HCT116 (cell line): ENCODE data around the gene SP140L.

Experiments
- CBX3 ChIP-seq: IDR thresholded peaks from 2 replicates; pipeline ENCODE4 v1.6.1; 2012; ENCODE audit warnings: low read depth
- EZH2 ChIP-seq: fragments of 200-600 bp; sonication (generic); IDR thresholded peaks from 2 replicates; pipeline ENCODE4 v1.6.1; 2017; ENCODE audit warnings: antibody characterized with exemption, mixed run types
- POLR2A ChIP-seq: IDR thresholded peaks from 2 replicates; pipeline ENCODE4 v1.7.0; 2011; ENCODE audit warnings: borderline replicate concordance; ENCODE audit not compliant: insufficient read depth, insufficient read length; ENCODE audit errors: extremely low read depth
- SIN3A ChIP-seq: IDR thresholded peaks from 2 replicates; pipeline ENCODE4 v1.6.1; 2012; ENCODE audit warnings: low read depth
- YY1 ChIP-seq: IDR thresholded peaks from 2 replicates; pipeline ENCODE4 v1.6.1; 2011; ENCODE audit warnings: low read length, low read depth, moderate library complexity, mild to moderate bottlenecking; ENCODE audit not compliant: insufficient replicate concordance; ENCODE audit errors: extremely low read depth
- ZNF274 ChIP-seq: fragments of 200-500 bp; sonication (Bioruptor generic); IDR thresholded peaks from 2 replicates; pipeline ENCODE4 v1.6.1; 2014; ENCODE audit warnings: mild to moderate bottlenecking, low read depth, low read length, inconsistent platforms
- TF ChIP-seq, protein P1 (sequence below), 3 experiments: fragments of 200-600 bp in 1 of 3; sonication (generic) in 1 of 3; IDR thresholded peaks in 2 of 3; conservative IDR thresholded peaks in 1 of 3; 2 replicates each; pipeline ENCODE4 v1.5.1; 2012 to 2017; ENCODE audit warnings: low read depth in 2 of 3, low read length in 2 of 3, antibody characterized with exemption in 1 of 3, borderline replicate concordance in 1 of 3, control low read depth in 1 of 3, mild to moderate bottlenecking in 1 of 3, mixed read lengths in 1 of 3, mixed run types in 1 of 3, moderate library complexity in 1 of 3; ENCODE audit not compliant: insufficient read depth in 1 of 3

DNA sequence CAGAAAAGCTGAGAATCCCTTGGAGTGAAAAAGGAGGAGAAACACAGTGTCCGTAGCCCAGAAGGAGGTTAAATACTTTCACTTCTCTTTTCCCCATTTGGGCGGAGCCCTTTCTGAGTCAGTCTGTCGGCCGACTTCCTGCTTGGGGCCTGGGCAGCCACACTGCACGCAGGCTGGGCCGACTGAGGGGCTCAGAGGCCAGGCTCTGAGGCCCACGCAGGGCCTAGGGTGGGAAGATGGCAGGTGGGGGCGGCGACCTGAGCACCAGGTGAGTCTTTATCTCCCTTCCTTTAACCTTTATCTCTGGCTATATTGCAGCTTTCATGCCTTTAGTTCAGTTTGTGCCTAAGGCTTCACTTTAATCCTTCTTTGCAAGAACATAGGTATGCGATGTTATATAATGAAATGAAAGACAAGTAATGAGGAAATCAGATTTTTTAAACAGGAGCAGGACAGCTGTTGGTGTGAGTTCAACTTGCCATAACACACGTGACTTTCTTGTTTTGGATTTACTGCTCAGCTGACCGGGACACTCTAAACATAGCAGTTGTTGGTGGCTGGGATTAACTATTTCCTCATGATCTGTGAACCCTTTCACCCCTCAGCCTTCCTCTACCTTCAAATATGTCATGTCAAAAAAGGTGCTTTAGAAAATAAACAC lies 89.2 kb downstream of the SP140L start, which contains the start of gene SP100:
- no peak for TF ChIP-seq CBX3
- TF ChIP-seq EZH2 = no peak
- TF ChIP-seq, protein P1, sequence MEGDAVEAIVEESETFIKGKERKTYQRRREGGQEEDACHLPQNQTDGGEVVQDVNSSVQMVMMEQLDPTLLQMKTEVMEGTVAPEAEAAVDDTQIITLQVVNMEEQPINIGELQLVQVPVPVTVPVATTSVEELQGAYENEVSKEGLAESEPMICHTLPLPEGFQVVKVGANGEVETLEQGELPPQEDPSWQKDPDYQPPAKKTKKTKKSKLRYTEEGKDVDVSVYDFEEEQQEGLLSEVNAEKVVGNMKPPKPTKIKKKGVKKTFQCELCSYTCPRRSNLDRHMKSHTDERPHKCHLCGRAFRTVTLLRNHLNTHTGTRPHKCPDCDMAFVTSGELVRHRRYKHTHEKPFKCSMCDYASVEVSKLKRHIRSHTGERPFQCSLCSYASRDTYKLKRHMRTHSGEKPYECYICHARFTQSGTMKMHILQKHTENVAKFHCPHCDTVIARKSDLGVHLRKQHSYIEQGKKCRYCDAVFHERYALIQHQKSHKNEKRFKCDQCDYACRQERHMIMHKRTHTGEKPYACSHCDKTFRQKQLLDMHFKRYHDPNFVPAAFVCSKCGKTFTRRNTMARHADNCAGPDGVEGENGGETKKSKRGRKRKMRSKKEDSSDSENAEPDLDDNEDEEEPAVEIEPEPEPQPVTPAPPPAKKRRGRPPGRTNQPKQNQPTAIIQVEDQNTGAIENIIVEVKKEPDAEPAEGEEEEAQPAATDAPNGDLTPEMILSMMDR (IDR thresholded peaks at IDR 0.05 in 2 of 3, conservative IDR thresholded peaks at IDR 0.05 in 1 of 3; ENCODE audit: borderline replicate concordance in 1 of 3, insufficient read depth in 1 of 3, low read depth in 2 of 3, low read length in 2 of 3) = no peak
- TF ChIP-seq POLR2A = peak; percentile 54
- peak; percentile 56 for TF ChIP-seq YY1
- TF ChIP-seq ZNF274 = no peak
- TF ChIP-seq SIN3A = no peak
